ENCODE measurements around the gene PKD1L1.
A peak's percentile ranks its signal among the peaks of the same experiment; 100 is the strongest.
"Not testable (repeated sequence)": the region's sequence is repeated elsewhere in the genome, so short reads cannot be mapped to it uniquely, and the experiment has no call there.

Gene PKD1L1

GRCh38 chr7:47957156-47957555 lies 8.9 kb upstream of the PKD1L1 start:
- no peak for DNase-seq

DNA sequence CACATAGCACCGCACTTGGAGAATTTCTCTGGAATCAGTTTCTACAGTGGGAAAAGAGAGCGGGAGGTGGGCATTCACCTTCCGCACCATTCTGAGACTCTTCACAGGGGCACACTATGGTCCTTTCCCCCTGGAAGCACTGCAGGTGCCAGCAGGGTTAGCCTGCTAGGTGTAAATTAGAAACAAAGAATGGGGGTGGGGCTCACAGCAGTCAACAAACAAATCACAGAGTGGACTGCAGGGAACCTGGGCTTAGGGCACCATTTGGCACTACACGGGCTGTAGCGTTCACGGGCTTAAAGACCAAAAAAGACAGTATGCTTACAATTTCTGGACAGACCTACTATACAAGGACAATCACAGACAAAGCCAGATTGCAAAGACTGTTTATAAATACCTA lies 8.0 kb upstream of the PKD1L1 start:
- no peak for DNase-seq

GRCh38 chr7:47954231-47954911 lies 6.1 kb upstream of the PKD1L1 start:
- no peak for DNase-seq

- DNase-seq: no peak
These were observed 5.6 kb upstream of the PKD1L1 start for GRCh38 chr7:47953822-47954221.

GRCh38 chr7:47952224-47952623 lies 4.0 kb upstream of the PKD1L1 start:
- DNase-seq: no peak

DNA sequence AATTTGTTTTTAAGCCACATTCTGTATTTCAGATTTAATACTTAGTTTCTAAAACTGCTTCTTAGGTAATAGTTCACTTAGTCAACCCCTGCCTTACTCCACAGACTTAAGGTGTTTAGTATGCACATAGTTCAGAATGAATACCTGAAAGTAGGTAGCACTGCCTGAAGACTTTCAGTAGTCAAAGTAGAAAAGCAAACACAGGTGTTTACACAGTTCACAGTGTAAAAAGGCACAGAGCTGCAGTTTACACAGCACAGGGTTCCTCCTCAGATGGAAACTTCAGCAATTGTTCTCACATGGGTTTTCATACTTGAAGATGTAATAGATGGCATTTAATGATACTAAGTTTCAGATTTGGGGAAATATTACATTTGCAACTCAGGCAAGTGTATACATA lies 3.1 kb upstream of the PKD1L1 start:
- DNase-seq: peak; percentile 40

DNA sequence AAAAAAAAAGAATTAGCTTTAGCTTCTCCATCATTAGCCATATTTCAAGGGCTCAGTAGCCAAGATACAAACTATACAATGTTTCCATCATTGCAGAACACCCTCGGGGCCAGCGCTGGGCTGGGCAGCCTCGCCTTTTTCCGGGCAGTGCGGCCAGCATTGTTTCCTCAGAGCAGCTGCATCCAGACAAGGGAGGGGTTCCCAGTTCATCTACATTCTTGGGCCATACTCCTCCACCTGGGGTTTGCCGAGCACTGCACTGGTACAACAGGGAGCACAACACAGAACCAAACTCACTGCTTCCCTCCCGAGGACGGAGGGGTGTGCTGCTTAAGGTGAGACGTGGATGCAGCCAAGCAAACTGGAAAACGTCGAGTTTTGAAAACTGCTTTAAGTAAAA lies 2.4 kb upstream of the PKD1L1 start:
- DNase-seq: no peak

- DNase-seq: no peak
These were observed 1.4 kb upstream of the PKD1L1 start for GRCh38 chr7:47949703-47950102.

DNA sequence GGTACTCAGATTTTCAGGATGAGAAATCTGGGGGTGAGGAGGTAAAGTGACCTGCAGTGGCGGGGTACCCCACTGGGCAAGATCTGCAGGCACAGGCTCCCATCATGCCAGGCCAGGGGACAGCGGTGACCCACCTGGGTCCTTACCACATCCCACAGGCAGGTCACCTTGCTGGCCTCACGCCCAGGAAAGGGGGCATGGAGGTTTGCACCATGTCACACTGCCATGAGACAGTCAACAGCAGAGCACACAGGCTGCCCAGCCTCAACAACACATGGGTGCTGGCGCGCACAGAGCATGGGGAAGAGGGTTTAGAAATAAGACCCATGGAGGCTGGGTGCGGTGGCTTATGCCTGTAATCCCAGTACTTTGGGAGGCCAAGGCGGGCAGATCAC lies 914 bp downstream of the PKD1L1 start:
- no peak for DNase-seq

DNA sequence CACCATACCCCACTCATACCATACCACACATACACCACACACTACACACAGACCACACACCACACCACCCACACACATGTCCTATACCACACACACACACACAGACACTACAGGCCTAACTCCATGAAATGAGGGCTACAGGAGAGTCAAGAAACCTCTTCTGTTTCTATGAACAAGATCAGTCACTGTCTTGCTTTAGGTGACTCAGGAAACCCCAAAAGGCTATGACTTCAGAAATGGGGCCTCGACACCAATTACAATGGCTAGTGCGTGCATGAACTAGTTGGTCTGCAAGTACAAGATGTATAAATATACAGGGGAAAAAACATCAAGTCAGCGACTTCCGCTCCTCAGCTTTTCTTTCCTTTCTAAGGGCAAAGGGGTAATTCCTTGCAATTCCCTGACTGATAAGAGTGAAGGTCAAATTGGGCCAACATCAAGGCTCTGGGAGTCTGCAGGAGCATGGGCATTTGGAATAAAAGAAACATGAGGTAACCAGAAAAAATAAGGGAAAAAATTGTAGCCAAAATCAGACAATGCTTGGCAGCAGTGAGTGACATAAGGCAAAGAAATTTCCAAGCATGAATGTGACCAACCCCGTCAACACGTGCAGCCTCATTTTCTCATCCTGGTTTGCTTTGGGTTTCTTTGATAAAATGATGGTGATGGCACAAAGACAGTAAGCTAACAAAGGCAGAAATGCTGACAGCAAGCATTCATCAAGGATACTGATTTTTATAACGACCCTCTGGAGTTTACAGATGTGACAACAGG lies 1.5 kb downstream of the PKD1L1 start:
- DNase-seq: no peak

DNA sequence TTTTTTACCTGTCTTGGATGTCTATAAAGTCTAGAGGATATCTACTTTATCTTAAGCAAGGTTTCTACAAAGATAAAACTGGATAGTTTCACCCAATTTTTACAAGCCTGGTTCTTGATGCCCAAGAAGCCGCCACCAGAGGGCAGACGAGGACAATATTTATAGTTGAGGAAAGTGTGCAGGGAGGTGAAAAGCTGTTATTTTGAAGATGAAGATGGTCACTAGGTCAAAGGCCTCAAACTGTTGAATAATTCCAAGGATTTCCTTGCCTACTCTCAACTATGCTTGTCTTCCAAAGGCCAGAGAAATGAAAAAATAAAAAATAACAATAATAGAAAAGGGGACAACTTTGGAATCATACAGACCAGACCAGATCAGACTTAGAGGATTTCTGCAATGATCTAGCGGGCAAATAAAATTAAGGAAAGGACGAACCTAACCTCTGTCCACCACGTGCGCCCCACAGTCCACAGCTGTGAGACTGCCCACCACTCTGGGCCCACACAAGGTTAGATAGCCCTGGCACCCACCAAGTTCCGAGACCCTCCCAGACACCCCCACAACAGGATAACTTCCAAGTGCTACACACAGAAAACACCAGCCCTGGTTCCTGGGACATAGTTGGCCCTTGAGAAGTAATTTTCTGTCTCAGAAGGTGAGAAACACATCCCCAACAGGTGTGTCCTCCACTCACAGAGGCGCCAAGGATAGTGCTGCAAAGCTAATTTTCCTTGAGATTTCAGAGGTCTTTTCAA lies 2.8 kb downstream of the PKD1L1 start:
- peak; percentile 82 for DNase-seq

GRCh38 chr7:47944536-47945260 lies 3.6 kb downstream of the PKD1L1 start:
- no peak for DNase-seq

DNA sequence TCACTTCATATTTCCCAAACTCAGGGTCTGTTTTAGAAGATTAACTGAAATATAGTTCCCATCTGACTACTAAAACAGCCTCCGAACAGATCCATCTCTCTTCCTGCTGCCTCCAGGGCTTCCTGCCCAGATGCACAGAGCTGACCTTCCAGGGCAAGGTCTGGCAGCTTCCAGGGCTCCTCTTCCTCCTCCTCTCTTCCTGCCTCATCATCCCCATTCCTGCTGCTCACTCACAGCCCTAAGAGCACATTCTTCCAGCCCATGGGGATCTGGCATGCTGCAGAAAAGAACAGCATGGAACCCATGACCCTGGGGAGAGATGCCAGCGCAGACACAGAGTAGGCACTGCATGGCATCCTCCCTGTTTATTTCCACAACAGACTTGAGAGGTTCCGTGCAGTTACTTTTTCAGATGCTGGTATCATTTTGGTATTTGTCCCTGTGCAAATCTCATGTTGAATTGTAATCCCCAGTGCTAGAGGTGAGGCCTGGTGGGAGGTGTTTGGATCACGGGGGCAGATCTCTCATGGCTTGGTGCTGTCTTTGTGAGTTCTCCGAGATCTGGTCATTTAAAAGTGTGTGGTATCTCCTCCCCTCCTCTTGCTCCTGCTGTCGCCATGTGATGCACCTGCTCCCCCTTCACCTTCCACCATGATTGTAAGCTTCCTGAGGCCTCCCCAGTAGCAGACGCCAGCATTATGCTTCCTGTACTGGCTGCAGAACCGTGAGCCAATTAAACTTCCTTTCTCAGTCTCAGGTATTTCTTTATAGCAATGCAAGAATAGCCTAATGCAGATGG lies 4.4 kb downstream of the PKD1L1 start:
- no peak for DNase-seq

- not testable (repeated sequence) for DNase-seq
These were observed 5.6 kb downstream of the PKD1L1 start for GRCh38 chr7:47942651-47943050.

DNA sequence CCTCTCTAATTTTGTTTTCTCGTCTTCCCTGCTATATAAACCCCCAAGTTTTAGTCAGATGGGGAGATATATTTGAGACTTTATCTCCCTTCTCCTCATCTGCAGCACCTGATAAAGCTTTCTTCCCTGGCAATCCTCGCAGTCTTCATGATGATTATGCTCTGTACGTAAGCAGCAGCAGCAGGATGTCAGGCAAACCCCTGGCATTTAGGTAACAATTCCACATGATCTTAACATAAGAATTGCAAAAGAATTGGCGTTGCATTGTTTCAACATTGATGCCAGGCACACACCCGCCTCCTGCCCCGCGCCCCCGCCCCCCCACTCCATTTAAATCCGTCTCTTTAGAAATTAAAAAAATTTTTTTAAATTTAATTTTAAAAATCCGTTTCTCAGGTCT lies 6.1 kb downstream of the PKD1L1 start:
- DNase-seq: no peak

GRCh38 chr7:47941136-47941844 lies 7.0 kb downstream of the PKD1L1 start:
- DNase-seq: no peak

DNA sequence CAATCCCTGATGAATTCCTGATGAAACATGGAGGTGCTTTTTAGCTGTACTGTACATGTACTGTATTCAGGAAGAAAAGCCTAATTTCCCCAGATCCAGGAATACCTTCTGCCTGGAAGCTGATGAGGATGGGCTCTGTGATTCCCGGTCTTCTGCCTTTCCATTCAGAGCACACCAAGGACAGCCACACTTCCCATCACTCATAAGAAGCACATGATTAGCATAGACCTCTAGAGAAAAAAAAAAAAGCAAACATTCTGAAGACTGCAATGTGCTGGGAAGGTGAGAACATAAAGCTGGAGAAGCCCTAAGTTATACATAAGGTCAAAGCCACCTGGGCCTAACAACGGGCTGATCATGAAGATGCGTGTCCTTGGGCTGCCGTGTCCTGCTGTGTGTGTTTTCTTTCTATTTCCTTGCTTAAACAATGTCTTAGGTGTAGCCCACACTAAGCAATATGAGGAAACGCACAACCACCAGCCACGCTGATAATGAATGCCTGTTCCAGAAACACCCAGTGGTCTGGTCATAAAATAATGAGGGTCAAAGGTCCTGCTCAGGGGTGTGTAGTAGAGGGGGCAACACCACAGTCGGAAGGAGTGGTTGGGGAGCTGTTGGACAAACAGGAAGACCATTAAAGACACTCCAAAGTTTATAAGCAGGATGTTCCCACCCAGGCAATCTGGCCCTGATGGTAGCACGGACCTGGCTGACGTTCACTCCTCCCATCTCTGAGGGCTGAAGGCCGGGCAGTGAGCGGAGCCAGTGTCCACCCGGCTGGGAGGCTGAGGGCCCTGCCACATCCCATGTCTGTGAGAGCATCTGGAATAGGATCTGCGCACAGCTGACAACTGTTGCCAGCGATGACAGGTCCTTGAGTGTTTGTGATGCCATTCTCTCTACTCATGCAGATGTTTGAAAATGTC lies 7.9 kb downstream of the PKD1L1 start:
- no peak for DNase-seq

- DNase-seq: no peak
These were observed 8.7 kb downstream of the PKD1L1 start for GRCh38 chr7:47939425-47940036.

DNA sequence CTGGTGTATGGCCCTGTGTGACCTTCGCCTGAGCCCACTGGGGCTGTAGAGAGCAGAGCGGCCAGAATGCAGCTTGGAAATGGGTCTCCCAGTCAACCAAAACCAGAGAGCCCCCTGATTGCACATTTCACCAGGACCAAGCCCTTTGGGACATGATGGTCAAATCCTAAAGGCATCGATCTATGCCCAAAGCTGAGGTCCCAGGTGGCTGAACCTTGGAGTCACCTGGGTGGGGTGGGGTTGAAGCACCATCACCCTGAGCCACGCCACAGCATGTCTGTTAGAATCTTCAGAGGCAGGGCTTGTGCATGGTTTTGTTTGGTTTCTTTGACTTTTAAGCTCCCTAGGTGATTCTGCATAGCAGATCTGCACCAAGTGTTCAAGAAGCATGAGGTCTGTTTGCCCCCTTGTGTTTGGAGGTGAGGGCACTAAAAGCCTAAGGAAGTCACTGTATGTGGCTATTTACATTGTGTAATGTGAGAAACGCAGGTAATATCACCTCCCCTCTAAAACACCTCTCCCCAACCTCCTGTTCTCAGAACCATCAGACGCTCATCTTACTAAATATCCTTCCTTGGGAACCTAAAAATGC lies 9.6 kb downstream of the PKD1L1 start:
- DNase-seq: peak; percentile 26

Data from RPMI8226 (cell line).